Measurements from ENCODE around the gene ITPR1. TPM values are rescaled to one million over a fixed set of nuclear protein-coding genes. Genes with fewer than 3 reads are reported as not detected.

Gene ITPR1
- total RNA-seq, 4 donors from 2014 or later: 14.7 to 45.1 (median 21.0) TPM

GRCh38 chr3:4742359-4742758, 249.2 kb downstream of the ITPR1 start:
- 80% methylated on average over 5 of the region's 5 CpGs for WGBS
- H3K27me3 ChIP-seq: no peaks in the 10 kb centered on the region
- no peaks in the 10 kb centered on the region for H3K9me3 ChIP-seq
- no peak overlapping the region for H3K4me3 ChIP-seq
- peak overlapping the region; percentile 84 for H3K27ac ChIP-seq
- no peaks in the 10 kb centered on the region for H3K36me3 ChIP-seq
- no peak for DNase-seq (ENCODE audit: low spot score in 2 of 2)
- TF ChIP-seq CTCF (IDR thresholded peaks at IDR 0.05) (no peak), EP300 (IDR thresholded peaks at IDR 0.05) (no peak), POLR2A (IDR thresholded peaks at IDR 0.05) (no peak), POLR2AphosphoS5 (IDR thresholded peaks at IDR 0.05) (no peak)
- peaks cover 56% of the 10 kb centered on the region for H3K4me1 ChIP-seq

GRCh38 chr3:4743371-4743770, 250.2 kb downstream of the ITPR1 start:
- TF ChIP-seq CTCF (IDR thresholded peaks at IDR 0.05) (no peak), POLR2A (IDR thresholded peaks at IDR 0.05) (no peak), EP300 (IDR thresholded peaks at IDR 0.05) (no peak), POLR2AphosphoS5 (IDR thresholded peaks at IDR 0.05) (no peak)
- Histone ChIP-seq H3K27ac (no peak overlapping the region), H3K4me1 (peaks cover 47% of the 10 kb centered on the region), H3K27me3 (no peaks in the 10 kb centered on the region), H3K36me3 (no peaks in the 10 kb centered on the region), H3K9me3 (no peaks in the 10 kb centered on the region), H3K4me3 (no peak overlapping the region)
- no peak for DNase-seq (ENCODE audit: low spot score in 2 of 2)
- 98% methylated on average over 4 of the region's 4 CpGs for WGBS

- Histone ChIP-seq H3K27ac (no peak overlapping the region), H3K9me3 (no peaks in the 10 kb centered on the region), H3K4me1 (peaks cover 40% of the 10 kb centered on the region), H3K4me3 (no peak overlapping the region), H3K27me3 (no peaks in the 10 kb centered on the region), H3K36me3 (no peaks in the 10 kb centered on the region)
- TF ChIP-seq EP300 (IDR thresholded peaks at IDR 0.05): no peak
- TF ChIP-seq POLR2A (IDR thresholded peaks at IDR 0.05): no peak
- no peak for TF ChIP-seq POLR2AphosphoS5 (IDR thresholded peaks at IDR 0.05)
- WGBS: 87% methylated on average over 3 of the region's 3 CpGs
- no peak for DNase-seq (ENCODE audit: low spot score in 2 of 2)
These were observed 251.5 kb downstream of the ITPR1 start for GRCh38 chr3:4744405-4745234.

- H3K4me3 ChIP-seq: no peak overlapping the region
- DNase-seq (ENCODE audit: low spot score in 2 of 2): no peak
- H3K36me3 ChIP-seq: no peaks in the 10 kb centered on the region
- H3K27ac ChIP-seq: no peak overlapping the region
- H3K9me3 ChIP-seq: no peaks in the 10 kb centered on the region
- TF ChIP-seq POLR2A (IDR thresholded peaks at IDR 0.05) (no peak), EP300 (IDR thresholded peaks at IDR 0.05) (no peak), POLR2AphosphoS5 (IDR thresholded peaks at IDR 0.05) (no peak), CTCF (IDR thresholded peaks at IDR 0.05) (no peak)
- WGBS: 65% methylated on average over 7 of the region's 7 CpGs
- H3K4me1 ChIP-seq: peaks cover 40% of the 10 kb centered on the region
- H3K27me3 ChIP-seq: no peaks in the 10 kb centered on the region
These were observed 252.1 kb downstream of the ITPR1 start for GRCh38 chr3:4745235-4745610.

- no peak overlapping the region for H3K4me3 ChIP-seq
- no peaks in the 10 kb centered on the region for H3K36me3 ChIP-seq
- WGBS: 73% methylated on average over 11 of the region's 11 CpGs
- H3K4me1 ChIP-seq: peaks cover 40% of the 10 kb centered on the region
- no peak for DNase-seq (ENCODE audit: low spot score in 2 of 2)
- TF ChIP-seq CTCF (IDR thresholded peaks at IDR 0.05) (no peak), POLR2AphosphoS5 (IDR thresholded peaks at IDR 0.05) (no peak), EP300 (IDR thresholded peaks at IDR 0.05) (no peak), POLR2A (IDR thresholded peaks at IDR 0.05) (no peak)
- H3K27me3 ChIP-seq: no peaks in the 10 kb centered on the region
- H3K9me3 ChIP-seq: no peaks in the 10 kb centered on the region
- H3K27ac ChIP-seq: no peak overlapping the region
These were observed 253.3 kb downstream of the ITPR1 start for GRCh38 chr3:4746241-4746958.
